Upper lobe of left lung (tissue), 4 donors: ENCODE results near the gene PGBD5.

Source experiments
- POLR2A ChIP-seq, 4 donors: fragments of 450-650 bp; IDR thresholded peaks; one replicate each; pipeline ENCODE4 v1.5.1; 2016 to 2017; ENCODE audit warnings: antibody characterized with exemption in 4 of 4, mild to moderate bottlenecking in 2 of 4
- TF ChIP-seq, protein P1 (sequence below), 6 experiments: fragments of 450-650 bp in 4 of 6; fragments of 200-600 bp in 2 of 6; sonication (generic) in 2 of 6; IDR thresholded peaks; one replicate each; pipeline ENCODE4 v1.5.1; 2016 to 2019; ENCODE audit warnings: antibody characterized with exemption in 6 of 6

DNA sequence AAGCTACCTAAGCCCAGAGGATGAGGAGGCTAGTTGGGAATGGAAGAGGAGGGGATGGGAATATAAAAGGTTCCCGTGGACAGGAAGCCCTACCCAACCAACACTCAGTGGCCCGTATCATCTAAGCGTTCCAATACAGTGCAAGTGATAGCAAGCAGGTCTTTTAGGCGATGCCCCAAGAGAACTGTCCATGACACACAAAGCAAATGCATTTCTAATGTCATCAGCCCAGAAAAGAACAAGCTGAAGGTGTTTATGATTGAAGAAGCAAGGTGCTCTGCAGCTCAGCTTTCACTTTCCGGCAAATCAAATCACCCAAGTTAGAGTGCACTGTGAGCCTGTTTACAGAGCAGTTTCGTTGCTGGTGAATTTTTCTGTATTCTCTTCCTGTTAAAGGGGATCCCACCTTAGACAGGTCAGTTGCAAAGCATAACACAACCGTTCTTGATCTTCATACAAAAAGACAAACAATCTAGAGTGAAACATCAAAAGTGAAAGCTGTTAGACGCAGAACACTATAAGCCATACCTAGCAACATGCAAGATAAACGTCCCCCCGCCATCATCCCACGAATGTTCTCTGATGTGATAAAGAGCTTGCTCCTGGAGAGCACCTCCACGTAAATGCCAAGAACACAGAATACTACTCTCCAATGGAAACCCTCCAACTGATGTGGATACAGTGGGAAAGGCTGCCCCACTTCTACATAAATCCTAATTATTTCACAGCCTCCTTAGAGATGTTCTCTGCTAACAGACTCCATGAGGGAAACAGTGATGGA, 54.0 kb downstream of the PGBD5 start:
- TF ChIP-seq, protein P1, sequence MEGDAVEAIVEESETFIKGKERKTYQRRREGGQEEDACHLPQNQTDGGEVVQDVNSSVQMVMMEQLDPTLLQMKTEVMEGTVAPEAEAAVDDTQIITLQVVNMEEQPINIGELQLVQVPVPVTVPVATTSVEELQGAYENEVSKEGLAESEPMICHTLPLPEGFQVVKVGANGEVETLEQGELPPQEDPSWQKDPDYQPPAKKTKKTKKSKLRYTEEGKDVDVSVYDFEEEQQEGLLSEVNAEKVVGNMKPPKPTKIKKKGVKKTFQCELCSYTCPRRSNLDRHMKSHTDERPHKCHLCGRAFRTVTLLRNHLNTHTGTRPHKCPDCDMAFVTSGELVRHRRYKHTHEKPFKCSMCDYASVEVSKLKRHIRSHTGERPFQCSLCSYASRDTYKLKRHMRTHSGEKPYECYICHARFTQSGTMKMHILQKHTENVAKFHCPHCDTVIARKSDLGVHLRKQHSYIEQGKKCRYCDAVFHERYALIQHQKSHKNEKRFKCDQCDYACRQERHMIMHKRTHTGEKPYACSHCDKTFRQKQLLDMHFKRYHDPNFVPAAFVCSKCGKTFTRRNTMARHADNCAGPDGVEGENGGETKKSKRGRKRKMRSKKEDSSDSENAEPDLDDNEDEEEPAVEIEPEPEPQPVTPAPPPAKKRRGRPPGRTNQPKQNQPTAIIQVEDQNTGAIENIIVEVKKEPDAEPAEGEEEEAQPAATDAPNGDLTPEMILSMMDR (IDR thresholded peaks at IDR 0.05): no peak
- TF ChIP-seq POLR2A (IDR thresholded peaks at IDR 0.05): no peak
